Fibroblast of the conjunctiva (primary cell): ENCODE data around the gene FAM181A.

Experiments
- DNase-seq: peaks from one replicate; pipeline ENCODE4 v3.0.0-alpha.2; 2010; ENCODE audit warnings: low read depth

Gene FAM181A

DNA sequence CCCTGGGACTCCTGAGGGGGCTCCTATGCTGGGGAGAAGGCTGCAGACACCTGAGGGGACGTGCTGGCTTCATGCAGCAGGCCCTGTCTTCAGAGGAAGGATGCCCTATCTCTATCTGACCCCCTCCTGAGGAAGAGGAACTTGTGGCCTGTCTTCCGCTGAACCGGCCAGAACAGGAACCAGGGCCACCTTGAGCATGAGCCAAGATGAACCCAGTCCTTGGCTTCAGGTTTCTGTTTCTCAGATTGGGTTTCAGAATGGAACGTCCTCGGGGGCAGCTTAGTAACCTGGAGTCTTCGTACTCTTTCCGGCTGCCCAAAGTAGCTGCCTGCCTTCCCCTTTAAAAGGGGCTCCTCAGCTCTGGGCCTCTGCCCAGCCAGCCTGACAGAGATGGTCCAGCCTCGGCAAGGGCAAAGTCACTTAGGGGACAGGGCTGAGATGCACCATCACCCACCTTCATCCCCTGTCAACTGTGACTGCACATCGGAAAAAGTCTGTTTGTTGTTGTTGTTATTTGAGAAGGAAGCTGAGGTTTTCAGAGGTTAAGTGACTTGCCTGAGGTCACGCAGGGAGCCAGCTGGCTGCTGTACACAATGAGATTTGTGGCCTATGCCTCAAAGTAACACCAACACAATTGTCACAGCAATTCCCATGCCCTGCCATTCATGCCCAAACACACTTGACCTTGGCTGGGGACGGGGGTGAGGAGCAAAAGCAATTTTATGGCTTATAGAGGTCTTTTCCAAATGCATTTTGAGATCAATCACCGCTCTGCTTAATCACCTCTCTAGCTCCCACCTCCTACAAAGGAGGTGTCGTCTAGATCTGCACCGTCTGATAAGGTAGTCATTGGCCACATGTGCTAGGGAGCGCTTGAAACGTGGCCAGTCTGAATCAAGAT is 35.8 kb downstream of the FAM181A start:
- DNase-seq = no peak

DNA sequence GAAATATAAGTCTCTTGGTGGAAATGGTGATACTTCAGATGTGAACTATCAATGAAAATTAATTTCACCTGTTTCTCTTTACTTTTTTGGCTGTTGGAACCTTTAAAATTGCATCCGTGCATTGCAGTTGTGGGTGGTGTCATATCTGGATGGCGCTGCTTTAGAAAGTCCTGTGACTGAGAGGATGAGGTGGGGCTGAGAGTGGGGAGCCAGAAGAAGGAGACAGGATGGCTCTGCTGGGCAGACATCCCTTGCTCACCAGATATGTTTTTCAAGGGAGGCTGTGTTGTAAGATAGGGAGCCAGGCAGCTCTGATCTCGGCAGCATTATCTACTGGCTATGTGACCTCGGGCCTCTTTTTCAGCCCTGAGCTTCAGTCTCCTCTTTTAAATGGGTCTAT is 36.5 kb downstream of the FAM181A start:
- no peak for DNase-seq

DNA sequence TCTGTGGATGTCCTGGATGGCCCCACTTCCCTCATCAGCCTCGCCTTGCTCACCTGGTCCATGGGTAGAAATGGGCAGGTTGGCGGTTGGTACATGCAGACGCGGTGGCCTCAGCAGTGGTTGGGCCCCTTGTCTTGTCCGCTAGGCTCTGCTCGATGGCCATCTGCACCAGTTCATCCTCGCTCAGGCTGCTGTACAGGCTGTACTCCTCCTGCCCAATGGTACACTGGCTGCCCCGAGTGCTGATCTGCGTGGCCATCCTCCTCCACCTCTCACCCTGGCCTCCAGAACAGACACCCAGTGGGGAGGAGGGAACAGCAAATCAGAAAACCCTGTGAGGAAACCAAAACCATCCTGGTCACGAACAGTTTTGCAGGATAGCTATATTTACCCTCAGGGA is 37.1 kb downstream of the FAM181A start:
- DNase-seq = no peak

DNA sequence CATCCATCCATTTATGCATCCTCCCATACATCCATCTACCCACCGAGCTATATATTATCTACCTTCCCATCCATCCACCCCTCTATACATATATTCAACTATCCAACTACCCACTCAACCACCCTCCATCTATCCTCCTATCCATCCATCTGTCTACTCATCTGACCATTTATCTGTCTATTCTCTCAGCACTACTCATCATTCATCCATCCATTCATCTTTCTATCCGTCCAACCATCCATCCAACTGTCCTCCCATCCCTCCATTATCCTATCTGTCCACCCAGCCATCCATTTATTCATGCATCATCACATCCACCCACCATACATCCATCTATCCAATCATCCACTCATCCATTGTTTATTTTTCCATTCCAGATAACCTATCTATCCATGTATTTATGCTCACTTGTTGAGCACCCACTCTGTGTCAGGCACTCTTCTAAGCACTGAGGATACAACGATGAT is 37.7 kb downstream of the FAM181A start:
- DNase-seq = no peak

DNA sequence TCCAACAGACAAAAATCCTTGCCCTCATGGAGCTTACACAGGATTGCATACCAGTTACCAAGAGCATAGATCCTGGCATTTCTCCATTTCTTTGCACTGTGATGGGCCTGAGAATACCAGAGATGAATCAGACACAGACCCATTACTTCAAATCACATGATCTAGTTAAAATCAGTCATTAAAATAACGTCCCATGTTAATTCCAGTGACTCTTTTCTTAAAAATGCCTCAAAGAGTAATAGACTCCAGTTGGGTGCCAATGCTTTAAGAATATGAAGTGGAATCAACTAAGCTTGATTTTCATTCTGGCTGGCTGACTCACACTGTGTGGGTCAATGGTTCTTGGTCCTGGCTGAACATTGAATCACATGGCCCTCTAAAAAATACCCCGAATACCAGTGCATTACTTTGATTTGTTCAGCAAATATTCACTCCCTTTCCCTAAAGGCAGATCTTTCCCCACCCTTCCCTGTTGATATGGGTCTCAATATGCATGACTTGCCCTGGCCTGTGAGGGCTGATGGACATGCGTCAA is 38.2 kb downstream of the FAM181A start:
- peak; percentile 74 for DNase-seq

DNA sequence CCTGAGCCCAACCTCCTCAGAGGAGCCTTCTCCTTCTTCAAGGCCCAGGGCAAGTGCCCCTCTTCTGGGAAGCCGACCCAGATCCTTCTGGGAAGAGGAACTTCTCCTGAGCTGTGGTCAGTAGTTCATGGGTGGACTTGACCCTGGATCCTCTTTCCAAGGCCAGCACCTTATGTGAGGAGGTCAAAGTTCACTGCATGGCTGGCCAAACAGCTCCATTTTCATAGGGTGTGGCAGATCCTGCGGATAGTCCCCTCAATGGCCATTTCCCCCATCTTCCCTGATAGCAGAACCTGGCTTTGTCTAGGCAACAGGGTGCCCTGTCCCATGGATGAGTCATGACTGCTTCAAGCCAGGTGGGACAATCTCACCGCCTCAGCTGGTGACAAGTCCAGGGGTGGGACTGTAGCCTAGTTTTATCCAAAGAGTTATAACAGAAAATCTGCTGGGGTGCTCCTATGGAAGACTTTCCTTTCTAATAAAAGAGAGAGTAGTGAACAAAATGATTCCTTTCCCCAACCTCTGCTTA is 38.9 kb downstream of the FAM181A start:
- no peak for DNase-seq

DNA sequence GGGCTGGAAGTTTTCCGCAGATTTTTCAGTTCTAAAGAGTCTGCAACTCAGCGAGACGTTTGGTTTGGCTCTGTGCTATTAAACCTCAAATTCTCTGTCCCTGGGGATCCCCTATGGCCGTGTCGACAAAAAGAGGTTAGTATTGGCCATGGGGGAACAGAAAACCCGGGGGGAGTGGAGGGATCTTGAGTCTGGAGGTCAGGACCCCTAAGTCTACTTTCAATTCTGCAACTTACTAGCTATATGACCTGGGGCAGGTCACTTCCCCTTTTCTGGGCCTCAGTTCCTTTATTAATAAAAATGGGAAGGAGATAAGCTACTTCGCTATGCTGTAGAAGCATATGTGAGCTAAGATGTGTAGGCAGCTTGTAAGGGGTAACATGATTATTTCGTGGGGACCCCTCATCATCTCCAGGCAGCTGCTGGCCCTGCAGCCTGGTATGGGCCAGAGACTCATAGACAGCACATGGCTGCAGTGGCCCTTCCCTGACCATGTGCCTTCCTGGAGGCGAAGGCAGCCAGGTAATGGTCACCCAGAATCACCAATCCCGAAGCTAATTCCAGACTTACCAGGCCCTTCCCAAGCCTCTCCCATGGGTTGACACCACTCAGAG is 40.6 kb downstream of the FAM181A start:
- DNase-seq = no peak

DNA sequence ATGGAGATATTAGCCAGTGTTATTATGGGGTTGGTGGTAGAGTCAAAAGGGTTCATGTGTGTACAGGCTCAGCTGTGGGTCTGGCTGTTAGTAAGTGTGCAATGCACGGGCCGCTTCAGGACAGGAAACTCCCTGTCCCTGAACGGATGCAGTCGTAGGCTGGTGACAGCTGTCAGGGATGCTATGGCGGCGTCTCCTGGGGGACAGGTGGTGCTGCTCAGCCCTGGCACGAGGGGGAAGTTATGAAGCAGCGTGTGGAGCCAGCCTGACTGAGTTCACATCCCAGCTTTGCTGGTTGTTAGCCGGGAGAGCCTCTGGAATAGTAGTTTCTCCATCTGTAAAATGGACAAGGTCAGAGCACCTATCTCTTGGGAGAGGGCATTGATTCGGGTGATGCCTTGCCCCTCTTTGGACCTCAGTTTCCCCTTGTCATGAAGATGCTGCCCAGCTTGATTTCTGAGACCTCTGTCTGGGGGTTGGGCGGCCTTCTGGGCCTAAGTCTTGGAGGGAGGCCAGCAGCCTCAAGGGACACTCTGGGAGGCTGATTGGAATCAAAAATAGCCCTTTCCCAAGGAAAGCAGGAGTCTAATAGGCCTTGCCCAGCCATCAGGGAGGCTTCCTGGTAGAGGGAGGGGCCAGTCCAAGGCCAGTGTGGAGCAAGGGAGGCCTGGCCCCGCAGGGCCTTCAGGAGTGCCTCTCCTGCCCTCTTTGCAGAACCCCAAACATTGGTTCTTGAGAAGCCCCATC is 42.1 kb downstream of the FAM181A start:
- no peak for DNase-seq

DNA sequence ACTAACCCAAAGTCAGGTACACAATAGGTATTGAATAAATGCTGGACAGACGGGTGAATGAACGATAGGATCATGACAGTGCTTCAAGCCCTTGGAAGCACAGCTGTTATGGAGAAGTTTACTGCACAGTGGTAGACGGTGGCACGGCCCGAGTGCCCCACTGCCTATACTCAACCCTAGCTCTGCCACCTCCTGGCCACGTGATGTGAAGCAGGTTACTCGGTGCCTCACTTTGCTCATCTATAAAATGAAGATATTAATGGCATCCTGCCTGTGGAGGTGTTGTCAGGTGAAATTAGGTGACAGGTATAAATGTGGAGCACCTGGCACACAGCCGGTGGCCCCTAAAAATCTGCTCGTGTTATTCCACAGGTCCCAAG is 43.4 kb downstream of the FAM181A start:
- DNase-seq = no peak

DNA sequence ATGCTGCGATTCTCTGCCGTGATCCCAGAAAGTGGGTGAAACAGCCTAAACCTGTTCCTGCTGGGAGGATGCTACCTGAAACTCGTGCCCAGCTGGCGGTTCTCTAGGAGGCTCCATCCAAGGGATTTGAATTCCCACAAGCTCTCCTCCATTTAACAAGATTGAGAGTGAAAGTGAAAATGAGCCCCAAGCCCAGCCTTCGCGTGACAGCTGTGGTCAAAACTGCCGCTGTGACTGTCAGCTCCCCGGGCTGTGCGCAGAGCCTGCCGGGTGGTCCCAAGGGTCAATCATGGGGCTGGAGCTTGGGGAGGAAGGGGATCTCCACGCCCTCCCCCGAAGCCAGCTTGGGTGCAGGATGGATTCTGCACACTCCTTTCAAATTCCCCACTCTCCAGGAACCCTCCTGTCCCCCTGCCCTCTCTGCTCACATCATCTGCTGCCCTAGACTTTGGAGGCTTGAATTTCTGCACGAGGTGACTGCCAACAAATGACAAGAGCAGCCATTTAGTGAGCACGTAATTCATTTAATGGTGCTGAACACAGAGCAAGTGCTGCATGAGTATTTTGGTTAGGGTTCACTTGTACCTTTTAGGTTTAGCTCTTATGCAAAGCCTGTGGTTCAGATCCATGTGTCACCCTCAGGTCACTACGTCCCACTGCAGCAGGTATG is 44.0 kb downstream of the FAM181A start:
- no peak for DNase-seq

DNA sequence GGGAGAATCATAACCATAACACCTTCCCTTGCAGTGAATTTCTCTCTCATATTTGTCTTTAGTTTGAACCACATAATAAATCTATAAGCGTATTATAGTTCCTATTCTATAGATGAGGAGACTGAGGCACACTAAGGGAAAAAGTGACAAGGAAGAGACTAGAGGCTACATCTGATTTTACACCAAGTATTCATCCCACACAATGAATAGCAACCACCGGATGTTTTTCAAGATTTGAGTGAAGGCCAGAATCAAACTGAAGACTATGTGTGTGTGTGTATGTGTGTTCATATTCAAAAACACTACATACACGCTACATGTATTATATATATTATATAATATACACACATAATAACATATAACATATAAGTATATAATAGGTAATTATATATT is 44.5 kb downstream of the FAM181A start:
- no peak for DNase-seq

DNA sequence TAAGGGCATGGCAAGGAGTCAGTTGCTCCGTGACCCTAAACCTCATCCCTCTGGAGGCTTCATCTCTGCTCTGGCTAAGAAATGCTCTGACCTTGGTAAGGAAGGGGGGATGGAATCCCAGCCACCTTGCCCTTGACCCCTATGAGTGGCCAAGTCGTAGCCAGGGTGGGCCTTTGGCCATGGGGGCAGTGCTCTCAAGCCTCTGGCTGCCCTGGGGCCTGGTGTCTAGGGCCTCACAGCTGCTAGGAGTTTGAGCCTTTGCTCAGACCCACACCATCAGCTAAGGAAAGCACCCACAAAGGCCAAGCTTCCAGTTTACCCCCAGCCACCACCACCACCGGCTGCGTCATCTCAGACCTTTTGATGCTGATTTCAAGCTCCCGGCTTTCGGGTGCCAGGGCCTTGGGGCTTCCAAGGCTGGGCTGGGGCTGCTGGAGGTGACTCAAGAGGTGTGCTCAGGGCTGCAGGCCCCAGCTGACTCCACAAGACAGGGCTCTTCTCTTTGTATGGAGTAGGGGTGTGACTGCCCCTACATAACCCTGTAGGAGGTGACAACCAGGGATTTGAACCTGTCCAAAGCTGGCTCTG is 45.6 kb downstream of the FAM181A start:
- no peak for DNase-seq

DNA sequence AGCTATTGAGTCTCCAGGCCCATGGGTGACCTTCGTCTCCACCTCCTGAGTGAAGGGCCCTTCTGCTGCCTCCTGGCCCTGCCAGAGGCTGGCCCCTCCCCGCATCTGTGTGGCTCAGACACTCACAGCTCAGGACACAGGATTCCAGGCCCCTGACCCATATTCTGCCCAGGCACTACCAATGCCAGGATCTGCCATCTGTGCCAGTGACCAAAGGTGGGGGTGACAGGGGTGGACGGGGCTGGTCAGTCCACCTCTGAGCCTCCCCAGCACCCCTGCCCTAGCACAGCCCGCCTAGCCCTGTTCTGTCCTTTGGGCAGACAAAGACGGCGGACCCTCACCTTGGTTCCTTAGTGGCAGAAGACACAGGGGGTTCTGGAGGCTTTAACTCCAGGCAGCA is 46.5 kb downstream of the FAM181A start:
- no peak for DNase-seq

DNA sequence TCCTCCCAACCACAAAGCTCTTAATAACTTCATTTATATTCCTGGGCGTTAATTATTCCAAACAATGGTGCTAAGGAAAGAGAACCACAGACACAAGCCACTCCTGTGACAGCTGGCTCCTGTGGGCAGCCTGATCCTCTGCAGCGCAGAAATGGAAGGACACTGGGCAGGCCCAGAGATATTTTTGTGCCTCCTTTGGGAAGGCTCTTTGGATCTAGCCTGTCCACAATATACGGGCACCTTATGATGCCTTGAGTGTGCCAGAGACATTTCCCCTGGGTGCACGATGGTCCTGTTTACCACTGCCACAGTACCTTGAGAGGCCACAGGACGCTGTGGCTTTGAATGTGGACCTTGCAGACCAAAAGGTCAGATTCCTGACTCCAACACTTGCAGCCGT is 47.2 kb downstream of the FAM181A start:
- DNase-seq = no peak

DNA sequence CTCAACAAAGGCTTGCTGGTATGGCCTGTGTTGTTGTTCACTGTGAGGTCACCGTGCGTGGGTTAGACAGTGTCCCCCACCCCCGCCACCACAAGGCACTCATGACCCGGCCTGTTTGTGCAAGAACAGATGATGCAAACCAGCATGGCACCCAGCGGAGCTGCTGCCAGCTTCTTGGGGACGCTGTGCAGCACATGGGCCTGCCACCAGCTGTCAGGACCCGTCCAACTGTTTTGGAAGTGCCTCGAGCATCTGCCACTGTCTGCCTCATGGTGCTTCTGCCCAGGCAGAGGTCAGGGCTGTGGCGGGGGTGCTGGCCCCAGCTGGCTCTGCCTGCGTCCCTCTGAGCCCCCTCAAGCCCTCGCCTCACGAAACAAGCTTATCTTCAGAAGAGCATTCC is 47.7 kb downstream of the FAM181A start:
- DNase-seq = no peak

DNA sequence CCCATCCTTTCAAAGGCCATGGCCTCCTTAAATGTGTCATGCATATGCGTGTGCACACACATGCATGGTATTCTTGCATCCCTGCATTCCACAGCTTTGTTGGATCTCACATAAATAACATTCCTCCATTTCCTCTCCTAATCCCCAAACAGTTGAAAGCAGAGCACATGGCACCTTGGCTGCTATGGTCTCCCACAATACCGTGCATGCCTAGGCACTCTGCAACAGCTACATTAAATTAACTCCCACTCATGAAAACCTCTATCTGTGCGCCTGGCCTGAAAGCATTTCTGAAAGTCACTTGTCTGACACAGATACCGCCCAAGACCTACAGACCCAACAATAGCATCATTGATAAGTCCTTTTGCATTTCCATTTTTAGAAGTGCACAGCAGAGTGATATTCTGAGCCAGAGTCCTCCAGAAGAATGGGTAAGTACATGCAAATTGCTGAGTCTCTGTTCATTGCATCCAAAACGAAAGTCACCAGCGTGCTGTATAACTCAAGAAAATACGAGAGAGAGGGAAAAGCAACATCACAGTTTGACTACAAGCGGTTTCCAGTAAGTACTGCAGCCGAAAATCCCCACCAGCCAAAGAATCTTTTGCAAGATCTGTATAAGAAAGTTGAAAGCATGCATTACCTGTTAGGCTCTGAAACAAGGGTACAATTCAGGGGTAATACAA is 48.8 kb downstream of the FAM181A start:
- DNase-seq = no peak

DNA sequence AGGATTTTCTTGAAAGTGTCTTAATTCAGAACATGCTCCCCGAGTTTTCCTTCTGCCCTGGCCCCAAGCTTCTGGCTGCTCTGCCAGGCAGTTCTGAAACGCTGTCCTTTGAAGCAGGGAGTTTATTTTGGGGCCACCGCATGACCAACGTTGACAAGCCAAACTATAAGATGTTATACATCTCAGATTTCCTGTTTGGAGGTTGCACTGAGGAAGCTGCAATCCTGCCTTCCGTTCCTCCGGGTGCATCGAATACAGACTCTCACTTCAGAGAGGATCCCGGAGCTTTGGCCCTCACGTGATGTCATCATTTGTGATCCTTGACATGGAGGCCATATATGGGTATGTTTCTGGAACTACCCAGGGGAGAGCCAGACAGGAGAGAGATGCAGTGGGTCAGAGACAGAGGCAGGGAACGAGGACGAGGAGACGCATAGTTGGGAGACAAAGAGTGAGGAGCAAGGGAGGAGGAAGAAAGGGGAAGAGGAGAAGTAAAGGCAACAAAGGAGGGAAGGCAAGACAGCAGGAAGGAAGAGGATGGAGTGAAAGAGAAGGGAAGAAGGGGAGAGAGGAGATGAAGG is 49.4 kb downstream of the FAM181A start, which contains the start of gene ASB2:
ASB2 (minus strand) TSS at position 94 of the 581 bp plus-strand sequence. CDS start 12,031 bp downstream, outside the sequence.
- DNase-seq = no peak

DNA sequence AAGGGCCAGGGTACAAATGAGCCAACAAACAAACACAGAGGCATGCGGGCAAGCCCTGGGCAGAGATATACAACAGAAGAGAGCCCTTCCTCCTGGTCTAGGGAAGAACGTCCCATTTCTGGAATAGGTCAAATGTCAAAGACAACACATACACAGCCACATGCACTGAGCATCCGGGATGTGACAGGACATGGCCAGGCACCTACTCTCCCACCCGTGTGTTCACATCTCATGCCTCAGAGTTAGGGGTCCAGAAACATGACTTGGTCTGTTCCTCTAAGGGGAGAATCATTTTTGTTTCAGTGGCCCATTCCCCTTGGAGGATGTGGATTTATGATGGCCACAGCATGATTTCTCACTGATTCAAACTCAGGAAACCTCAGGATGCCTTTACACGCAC is 50.0 kb downstream of the FAM181A start:
- no peak for DNase-seq

DNA sequence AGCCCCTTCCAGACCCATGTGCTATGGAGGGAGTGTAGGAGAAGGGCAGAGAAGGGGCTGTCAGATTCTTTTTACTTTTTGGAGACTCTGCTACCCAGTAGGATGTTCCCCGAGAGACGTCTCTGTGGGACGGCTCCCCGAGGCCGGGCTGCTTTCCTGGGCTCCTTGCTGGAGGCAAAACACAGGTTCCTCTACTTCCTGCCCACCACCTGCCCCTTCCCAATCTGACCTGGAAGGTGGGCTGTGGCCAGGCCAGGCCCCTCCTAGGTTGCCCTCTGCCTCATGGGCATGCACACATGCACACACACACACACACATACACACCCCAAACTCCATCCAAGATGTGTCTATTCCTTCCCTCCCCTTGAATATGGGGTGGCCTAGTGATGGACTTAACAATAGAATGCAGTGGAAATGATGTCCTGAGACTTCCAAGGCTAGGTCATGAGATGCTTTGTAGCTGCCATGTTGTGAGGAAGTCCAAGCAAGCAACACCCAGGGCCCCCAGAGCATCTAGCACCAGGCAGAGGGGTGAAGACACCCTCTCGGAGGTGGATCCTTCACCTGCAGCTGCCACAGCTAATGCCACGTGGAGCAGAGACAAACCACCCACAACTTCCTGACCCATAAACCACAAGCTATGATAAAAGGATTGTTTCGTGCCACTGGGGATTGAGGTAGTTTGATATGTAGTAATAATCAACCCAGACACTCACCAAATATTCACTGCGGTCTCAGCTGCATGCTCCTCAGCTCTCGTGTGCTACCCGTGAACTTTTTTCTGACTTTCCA is 50.8 kb downstream of the FAM181A start:
- no peak for DNase-seq
